ENCODE data around the gene MACROD2. TPM values are rescaled to one million over a fixed set of nuclear protein-coding genes. Genes with fewer than 3 reads are reported as not detected.

Gene MACROD2
- total and polyA plus RNA-seq, 2 donors (not counting 1 experiment from before 2014, with no cell fraction given): 5.3 to 6.7 TPM

- Histone ChIP-seq H3K4me3 (ENCODE audit: control extremely low read depth in 1 of 5, extremely low read depth in 1 of 5, insufficient read depth in 1 of 5, low read depth in 2 of 5, low read length in 4 of 5) (no peak overlapping the region), H3K9ac (ENCODE audit: low read length) (no peak overlapping the region), H3K4me2 (replicated peaks; ENCODE audit: low read depth, low read length, poor library complexity, severe bottlenecking) (no peak overlapping the region), H2AFZ (ENCODE audit: insufficient read depth, low read depth, low read length, poor library complexity, severe bottlenecking) (no peak overlapping the region), H3K36me3 (replicated peaks in 1 of 2; ENCODE audit: control extremely low read depth in 1 of 2, control insufficient read depth in 1 of 2, extremely low read depth in 1 of 2, insufficient read depth in 2 of 2, low read length in 1 of 2) (no peaks in the 10 kb centered on the region), H3K27me3 (replicated peaks in 1 of 4; ENCODE audit: control extremely low read depth in 1 of 4, control insufficient read depth in 3 of 4, insufficient read depth in 4 of 4, low read length in 3 of 4) (no peaks in the 10 kb centered on the region), H3K9me3 (ENCODE audit: control extremely low read depth in 1 of 3, control insufficient read depth in 2 of 3, insufficient read depth in 1 of 3, low read length in 2 of 3) (no peaks in the 10 kb centered on the region), H4K20me1 (ENCODE audit: control insufficient read depth, insufficient read depth, low read length, poor library complexity, severe bottlenecking) (no peaks in the 10 kb centered on the region), H3K79me2 (ENCODE audit: control insufficient read depth, insufficient read depth, low read length) (no peaks in the 10 kb centered on the region), H3K27ac (ENCODE audit: low read length in 2 of 2) (no peak overlapping the region), H3K4me1 (ENCODE audit: control insufficient read depth in 2 of 2, insufficient read depth in 2 of 2, low read length in 2 of 2) (no peaks in the 10 kb centered on the region)
- no CpG with 5 or more reads among the region's 2 CpGs for WGBS (ENCODE audit: insufficient coverage)
- DNase-seq: no peak
- no peaks in the 10 kb centered on the region for H3K4me1 Mint-ChIP-seq
- no peaks in the 10 kb centered on the region for H3K27me3 Mint-ChIP-seq
- no peak overlapping the region for H3K27ac Mint-ChIP-seq
- intact Hi-C loops (cut with micrococcal nuclease): no loop called here
- H3K4me3 Mint-ChIP-seq: no peak overlapping the region
- TF ChIP-seq EZH2 (IDR thresholded peaks at IDR 0.05; ENCODE audit: borderline replicate concordance, insufficient read depth, low read depth, low read length, poor library complexity, severe bottlenecking) (no peak), CTCF (IDR thresholded peaks at IDR 0.05) (no peak)
- CTCF ChIA-PET: no interaction called here
- no peaks in the 10 kb centered on the region for H3K9me3 Mint-ChIP-seq (ENCODE audit: insufficient read depth)
- POLR2A ChIA-PET: no interaction called here
- ATAC-seq (ENCODE audit: low read depth): no peak
These were observed 122.5 kb downstream of the MACROD2 start for GRCh38 chr20:14117768-14118167.

- Histone ChIP-seq H3K27ac (ENCODE audit: low read length in 2 of 2) (no peak overlapping the region), H4K20me1 (ENCODE audit: control insufficient read depth, insufficient read depth, low read length, poor library complexity, severe bottlenecking) (no peaks in the 10 kb centered on the region), H3K79me2 (ENCODE audit: control insufficient read depth, insufficient read depth, low read length) (no peaks in the 10 kb centered on the region), H3K4me2 (replicated peaks; ENCODE audit: low read depth, low read length, poor library complexity, severe bottlenecking) (no peak overlapping the region), H3K27me3 (replicated peaks in 1 of 4; ENCODE audit: control extremely low read depth in 1 of 4, control insufficient read depth in 3 of 4, insufficient read depth in 4 of 4, low read length in 3 of 4) (no peaks in the 10 kb centered on the region), H3K9me3 (ENCODE audit: control extremely low read depth in 1 of 3, control insufficient read depth in 2 of 3, insufficient read depth in 1 of 3, low read length in 2 of 3) (peaks cover 0 to 2% (median 0%) of the 10 kb centered on the region in 3 donors), H3K9ac (ENCODE audit: low read length) (no peak overlapping the region), H3K36me3 (replicated peaks in 1 of 2; ENCODE audit: control extremely low read depth in 1 of 2, control insufficient read depth in 1 of 2, extremely low read depth in 1 of 2, insufficient read depth in 2 of 2, low read length in 1 of 2) (no peaks in the 10 kb centered on the region), H3K4me1 (ENCODE audit: control insufficient read depth in 2 of 2, insufficient read depth in 2 of 2, low read length in 2 of 2) (no peaks in the 10 kb centered on the region), H3K4me3 (ENCODE audit: control extremely low read depth in 1 of 5, extremely low read depth in 1 of 5, insufficient read depth in 1 of 5, low read depth in 2 of 5, low read length in 4 of 5) (no peak overlapping the region), H2AFZ (ENCODE audit: insufficient read depth, low read depth, low read length, poor library complexity, severe bottlenecking) (no peak overlapping the region)
- intact Hi-C loops (cut with micrococcal nuclease): no loop called here
- POLR2A ChIA-PET: no interaction called here
- H3K27ac Mint-ChIP-seq: no peak overlapping the region
- WGBS (ENCODE audit: insufficient coverage): 20% methylated on average over 1 of the region's 2 CpGs
- no peaks in the 10 kb centered on the region for H3K9me3 Mint-ChIP-seq (ENCODE audit: insufficient read depth)
- CTCF ChIA-PET: no interaction called here
- no peak for DNase-seq
- TF ChIP-seq CTCF (IDR thresholded peaks at IDR 0.05): no peak
- TF ChIP-seq EZH2 (IDR thresholded peaks at IDR 0.05; ENCODE audit: borderline replicate concordance, insufficient read depth, low read depth, low read length, poor library complexity, severe bottlenecking): no peak
- ATAC-seq (ENCODE audit: low read depth): no peak
- no peaks in the 10 kb centered on the region for H3K4me1 Mint-ChIP-seq
- no peaks in the 10 kb centered on the region for H3K27me3 Mint-ChIP-seq
- H3K4me3 Mint-ChIP-seq: no peak overlapping the region
These were observed 131.5 kb downstream of the MACROD2 start for GRCh38 chr20:14126856-14127255.
